GM19463 (cell line): Measurements from ENCODE around the gene GALNT2.

Source experiments
- ATAC-seq: cut with Tn5 transposase; IDR thresholded peaks from one replicate; pipeline ENCODE4 v1.9.1; 2021; ENCODE audit warnings: mild to moderate bottlenecking, moderate library complexity; ENCODE audit not compliant: unreplicated experiment

Gene GALNT2

GRCh38 chr1:230287674-230288315 is 220.8 kb downstream of the GALNT2 start:
- ATAC-seq = no peak

GRCh38 chr1:230288641-230289349 is 221.8 kb downstream of the GALNT2 start:
- ATAC-seq = no peak

GRCh38 chr1:230289350-230289644 is 222.3 kb downstream of the GALNT2 start:
- ATAC-seq = no peak

GRCh38 chr1:230291731-230292620 is 224.9 kb downstream of the GALNT2 start:
- no peak for ATAC-seq

GRCh38 chr1:230292689-230293389 is 225.8 kb downstream of the GALNT2 start:
- ATAC-seq = no peak

- ATAC-seq = no peak
Measured at GRCh38 chr1:230293390-230293700, 226.3 kb downstream of the GALNT2 start.

GRCh38 chr1:230295367-230295766 is 228.3 kb downstream of the GALNT2 start:
- no peak for ATAC-seq

GRCh38 chr1:230299191-230300006 is 232.4 kb downstream of the GALNT2 start:
- no peak for ATAC-seq

- no peak for ATAC-seq
Measured at GRCh38 chr1:230300322-230301301, 233.6 kb downstream of the GALNT2 start.

GRCh38 chr1:230301322-230301721 is 234.3 kb downstream of the GALNT2 start:
- no peak for ATAC-seq

- no peak for ATAC-seq
Measured at GRCh38 chr1:230301822-230302221, 234.8 kb downstream of the GALNT2 start.

GRCh38 chr1:230303069-230303468 is 236.0 kb downstream of the GALNT2 start:
- no peak for ATAC-seq

- ATAC-seq = no peak
Measured at GRCh38 chr1:230303822-230304221, 236.8 kb downstream of the GALNT2 start.

- ATAC-seq = peak; percentile 65
Measured at GRCh38 chr1:230306169-230306568, 239.1 kb downstream of the GALNT2 start.

GRCh38 chr1:230307213-230307612 is 240.2 kb downstream of the GALNT2 start:
- ATAC-seq = no peak

- no peak for ATAC-seq
Measured at GRCh38 chr1:230308039-230308438, 241.0 kb downstream of the GALNT2 start.

GRCh38 chr1:230308821-230309220 is 241.8 kb downstream of the GALNT2 start:
- ATAC-seq = no peak

- ATAC-seq = no peak
Measured at GRCh38 chr1:230309646-230310177, 242.7 kb downstream of the GALNT2 start.
